ENCODE measurements around the gene ZDHHC7. TPM values are rescaled to one million over a fixed set of nuclear protein-coding genes. Genes with fewer than 3 reads are reported as not detected.

Gene ZDHHC7
- total RNA-seq, 4 donors from 2014 or later, result 31.0 to 103 (median 62.3) TPM

DNA sequence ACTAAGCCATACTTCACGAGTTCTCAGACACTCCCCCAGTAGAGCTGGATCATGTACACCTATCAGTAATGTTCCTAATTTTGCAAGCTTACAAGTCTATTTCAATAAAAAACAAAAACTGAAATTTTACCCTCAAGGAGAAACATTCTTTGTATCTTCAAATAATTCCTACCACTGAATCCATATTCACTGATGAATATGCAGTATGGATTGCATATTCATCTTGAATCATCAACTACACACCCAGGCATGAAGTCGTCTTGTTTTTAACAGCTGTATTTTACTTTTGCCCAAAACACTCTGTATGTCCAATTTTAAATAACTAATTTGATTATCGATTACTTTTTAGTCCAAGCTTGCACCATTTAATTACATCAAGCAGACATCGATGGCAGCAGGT, 31.8 kb downstream of the ZDHHC7 start:
- TF ChIP-seq, protein P1, sequence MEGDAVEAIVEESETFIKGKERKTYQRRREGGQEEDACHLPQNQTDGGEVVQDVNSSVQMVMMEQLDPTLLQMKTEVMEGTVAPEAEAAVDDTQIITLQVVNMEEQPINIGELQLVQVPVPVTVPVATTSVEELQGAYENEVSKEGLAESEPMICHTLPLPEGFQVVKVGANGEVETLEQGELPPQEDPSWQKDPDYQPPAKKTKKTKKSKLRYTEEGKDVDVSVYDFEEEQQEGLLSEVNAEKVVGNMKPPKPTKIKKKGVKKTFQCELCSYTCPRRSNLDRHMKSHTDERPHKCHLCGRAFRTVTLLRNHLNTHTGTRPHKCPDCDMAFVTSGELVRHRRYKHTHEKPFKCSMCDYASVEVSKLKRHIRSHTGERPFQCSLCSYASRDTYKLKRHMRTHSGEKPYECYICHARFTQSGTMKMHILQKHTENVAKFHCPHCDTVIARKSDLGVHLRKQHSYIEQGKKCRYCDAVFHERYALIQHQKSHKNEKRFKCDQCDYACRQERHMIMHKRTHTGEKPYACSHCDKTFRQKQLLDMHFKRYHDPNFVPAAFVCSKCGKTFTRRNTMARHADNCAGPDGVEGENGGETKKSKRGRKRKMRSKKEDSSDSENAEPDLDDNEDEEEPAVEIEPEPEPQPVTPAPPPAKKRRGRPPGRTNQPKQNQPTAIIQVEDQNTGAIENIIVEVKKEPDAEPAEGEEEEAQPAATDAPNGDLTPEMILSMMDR (IDR thresholded peaks at IDR 0.05; ENCODE audit: low read depth), result no peak

DNA sequence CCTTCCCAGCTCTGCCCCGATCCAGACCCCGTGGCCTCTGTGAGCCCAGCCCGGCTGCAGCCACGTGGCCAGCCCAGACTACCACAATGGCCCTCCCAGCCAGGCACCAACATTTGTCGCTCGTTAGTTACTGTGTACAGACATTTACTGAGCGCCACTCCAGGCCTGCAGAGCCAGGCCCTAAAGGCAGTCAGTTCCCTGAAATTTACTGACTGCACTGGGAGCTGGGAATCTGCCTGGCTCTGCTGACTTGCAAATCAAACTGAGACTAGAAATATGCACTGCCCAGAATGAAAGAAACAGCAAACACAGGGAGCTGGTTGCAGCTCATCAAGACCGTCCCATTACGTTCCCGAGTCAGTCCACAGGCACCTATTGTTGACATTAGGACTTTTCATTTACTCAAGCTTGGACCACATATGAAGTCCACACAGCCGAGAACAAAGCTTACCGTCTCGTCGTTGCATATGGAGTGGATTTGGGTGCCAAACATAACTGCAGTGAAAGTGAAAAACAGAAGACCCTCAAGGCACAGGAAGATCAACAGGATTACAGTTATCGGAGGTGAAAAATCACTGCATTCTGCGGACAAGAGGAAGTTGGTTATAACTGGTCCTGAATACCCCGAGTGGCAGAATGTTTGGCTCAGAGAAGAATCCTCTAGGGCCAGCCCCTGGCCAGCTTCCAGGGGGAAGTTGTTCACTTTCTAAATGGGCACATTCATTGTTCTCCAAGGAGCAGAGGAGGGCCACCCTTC, 34.5 kb downstream of the ZDHHC7 start:
- TF ChIP-seq, protein P1 (IDR thresholded peaks at IDR 0.05; ENCODE audit: low read depth), result no peak

DNA sequence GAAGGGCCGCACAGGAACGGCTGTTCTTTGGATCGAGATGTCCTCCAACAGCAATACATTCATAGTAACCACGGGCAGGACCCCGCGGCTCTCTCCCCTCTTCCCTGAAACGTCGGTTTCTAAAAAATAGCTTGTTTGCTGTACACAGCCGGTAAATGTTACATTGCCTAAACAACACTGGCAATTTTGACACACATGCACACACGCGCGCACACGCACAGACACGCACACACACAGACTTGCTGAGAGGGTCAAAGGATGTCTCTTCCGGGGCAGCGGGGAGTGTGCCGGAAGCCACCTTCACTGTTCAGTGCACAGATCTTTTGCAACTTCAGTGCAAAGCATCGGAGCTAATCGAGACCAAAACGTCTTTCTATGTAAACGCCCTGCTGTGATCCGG, 35.8 kb downstream of the ZDHHC7 start:
- TF ChIP-seq, protein P1 (IDR thresholded peaks at IDR 0.05; ENCODE audit: low read depth), result no peak

DNA sequence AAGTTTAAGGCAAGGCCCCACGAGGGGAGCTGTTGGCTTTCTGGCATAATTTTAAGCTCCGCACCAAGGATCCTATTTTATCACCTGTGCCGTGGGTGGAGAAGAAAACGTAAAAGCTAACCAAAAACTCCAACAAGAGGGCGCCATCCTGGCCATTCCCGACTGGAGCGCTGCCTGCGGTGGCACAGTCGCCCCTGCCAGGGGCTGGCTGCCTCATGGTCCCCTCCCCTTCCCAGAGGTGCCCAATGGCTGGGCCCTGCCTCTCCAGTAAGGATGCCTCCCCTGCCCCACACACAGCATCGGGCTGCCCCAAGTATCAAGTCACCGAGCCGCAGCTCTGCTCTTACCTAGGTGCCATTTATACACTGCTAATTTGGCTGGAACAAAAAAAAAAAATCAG, 36.3 kb downstream of the ZDHHC7 start:
- TF ChIP-seq, protein P1 (IDR thresholded peaks at IDR 0.05; ENCODE audit: low read depth), result no peak

DNA sequence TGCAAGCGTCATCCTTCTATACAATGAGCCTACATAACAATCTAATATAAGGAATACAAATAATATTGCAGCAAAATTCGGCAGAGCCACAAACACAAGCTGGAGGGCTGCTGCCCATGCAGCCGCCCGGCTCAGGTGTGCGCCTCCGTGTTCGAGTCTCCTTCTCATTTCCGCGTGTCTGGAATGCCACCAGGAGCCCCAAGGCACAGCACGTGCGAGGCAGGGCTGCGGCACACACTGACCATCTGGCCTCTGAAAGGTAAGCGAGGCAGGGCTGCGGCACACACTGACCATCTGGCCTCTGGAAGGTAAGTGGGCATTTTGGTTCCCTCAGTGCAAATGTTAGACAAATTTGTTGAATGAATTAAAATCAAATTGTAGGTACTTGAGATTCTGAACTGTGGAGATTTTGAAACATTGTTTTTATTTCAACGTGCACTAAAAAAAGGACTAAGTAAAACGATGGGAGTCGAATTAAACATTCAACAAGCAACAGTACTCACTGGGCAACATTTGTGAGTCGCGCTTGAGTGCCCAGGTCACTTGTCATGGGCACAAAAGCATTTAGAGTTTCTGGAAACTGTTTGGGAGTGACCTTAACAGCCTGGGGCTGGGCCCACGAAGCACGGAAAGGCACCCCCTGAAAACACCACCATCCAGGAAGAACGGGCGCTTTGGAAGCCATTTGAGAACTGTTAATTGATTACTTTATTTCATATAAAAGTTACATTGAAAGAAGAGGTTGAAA, 37.4 kb downstream of the ZDHHC7 start:
- TF ChIP-seq, protein P1 (IDR thresholded peaks at IDR 0.05; ENCODE audit: low read depth), result no peak

DNA sequence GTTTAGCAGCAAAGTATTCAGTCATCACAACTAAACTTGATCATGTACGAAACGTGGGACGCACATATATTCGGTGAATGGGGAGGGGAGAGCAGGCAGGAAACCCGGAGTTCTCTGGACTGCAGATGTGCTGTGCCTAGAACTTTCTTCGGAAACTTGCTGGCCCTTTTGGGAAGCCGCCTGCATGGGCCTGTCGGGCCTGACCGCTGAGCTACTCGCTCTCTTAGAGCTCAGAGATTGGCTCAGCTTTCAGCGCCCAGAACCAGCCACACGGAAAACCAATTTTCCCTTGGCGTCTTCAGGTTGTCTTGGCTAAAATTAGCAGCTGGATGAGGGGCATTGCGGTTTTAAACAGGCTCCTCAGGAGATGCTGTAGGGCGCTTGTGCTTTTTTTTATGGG, 38.1 kb downstream of the ZDHHC7 start:
- TF ChIP-seq, protein P1 (IDR thresholded peaks at IDR 0.05; ENCODE audit: low read depth), result no peak

DNA sequence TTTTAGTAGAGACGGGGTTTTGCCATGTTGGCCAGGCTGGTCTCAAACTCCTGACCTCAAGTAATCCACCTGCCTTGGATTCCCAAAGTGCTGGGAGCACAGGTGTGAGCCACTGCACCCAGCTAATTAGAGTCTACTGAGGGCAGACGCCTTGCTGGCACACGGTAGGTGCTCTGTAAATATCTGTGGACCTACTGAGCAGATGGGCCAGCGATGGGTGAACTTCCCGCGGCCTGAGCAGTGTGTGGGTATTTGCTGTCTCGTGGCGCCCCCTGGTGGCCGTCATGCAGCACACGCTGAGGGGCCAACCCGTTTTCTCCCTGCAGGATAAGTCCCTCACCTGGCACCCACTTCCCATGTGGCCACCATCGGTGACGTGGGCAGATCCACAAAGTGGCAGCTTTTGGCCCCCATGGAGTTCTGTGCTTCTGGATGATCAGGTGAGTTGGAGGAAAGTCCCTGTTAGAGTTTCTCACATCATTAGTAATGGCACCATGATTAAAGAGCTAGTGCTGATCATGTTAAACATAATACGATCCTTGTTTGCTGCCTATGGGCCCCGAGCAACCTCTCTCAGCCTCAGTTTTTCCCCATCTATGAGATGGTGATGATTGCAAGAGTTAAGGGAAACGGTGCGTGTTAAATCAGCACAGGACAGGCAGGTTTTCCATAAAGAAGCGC, 40.7 kb downstream of the ZDHHC7 start:
- TF ChIP-seq, protein P1 (IDR thresholded peaks at IDR 0.05; ENCODE audit: low read depth), result no peak

Data from subcutaneous adipose tissue (tissue), 4 donors.